Adrenal gland (tissue), 12 donors: ENCODE data around the gene SCRN1. TPM values are rescaled to one million over a fixed set of nuclear protein-coding genes. Genes with fewer than 3 reads are reported as not detected.

Experiments used
- DNase-seq, 7 donors: peaks; one replicate each; pipeline ENCODE4 v3.0.0-alpha.2; 2019 to 2020
- H3K27ac ChIP-seq, 5 donors: fragments of 200-600 bp; sonication (generic) in 4 of 5; 1 replicate in 3 of 5; 2 replicates in 2 of 5; pipeline versions ENCODE4 v1.5.1 to v1.8.0; 2016 to 2020; ENCODE audit warnings: mild to moderate bottlenecking in 1 of 5
- H3K27me3 ChIP-seq: fragments of 200-600 bp; 2 replicates; pipeline ENCODE4 v1.8.0; 2021
- H3K36me3 ChIP-seq, 2 donors: fragments of 200-600 bp; replicated peaks in 1 of 2; 1 replicate in 1 of 2; 2 replicates in 1 of 2; pipeline versions ENCODE4 v1.5.1 to v1.8.0; 2018 to 2022
- H3K4me1 ChIP-seq, 2 donors: fragments of 200-600 bp; replicated peaks in 1 of 2; 1 replicate in 1 of 2; 2 replicates in 1 of 2; pipeline versions ENCODE4 v1.5.1 to v1.8.0; 2018 to 2021
- H3K4me3 ChIP-seq, 4 donors: fragments of 200-600 bp; sonication (generic) in 3 of 4; one replicate each; pipeline ENCODE4 v1.5.1; 2016 to 2018
- H3K9me3 ChIP-seq, 3 donors: fragments of 200-600 bp; sonication (generic) in 1 of 3; replicated peaks in 1 of 3; 1 replicate in 2 of 3; 2 replicates in 1 of 3; pipeline versions ENCODE4 v1.5.1 to v1.8.0; 2016 to 2021
- CTCF ChIP-seq, 6 experiments: fragments of 450-650 bp in 4 of 6; fragments of 200-600 bp in 2 of 6; sonication (generic) in 1 of 6; IDR thresholded peaks; 1 replicate in 5 of 6; 2 replicates in 1 of 6; pipeline versions ENCODE4 v1.5.1 to v1.8.0; 2016 to 2021; ENCODE audit warnings: antibody characterized with exemption in 6 of 6, mild to moderate bottlenecking in 2 of 6, moderate library complexity in 1 of 6
- POLR2A ChIP-seq, 2 donors: fragments of 450-650 bp; IDR thresholded peaks; one replicate each; pipeline ENCODE4 v1.6.1; 2017; ENCODE audit warnings: antibody characterized with exemption in 2 of 2, mild to moderate bottlenecking in 2 of 2, moderate library complexity in 1 of 2
- WGBS, 4 donors: extraction: QIAGEN DNeasy Blood & Tissue Kit in 2 of 4; methylation state at CpG; one replicate each; pipeline versions ENCODE4 v1.1.5 to v1.1.7; 2013 to 2017; 5-methylcytosine and 5-hydroxymethylcytosine counted together
- intact Hi-C, 2 donors: fragments of 100-400 bp; cut with DNase I; formaldehyde crosslinking; loops; one replicate each; pipeline versions ENCODE4 v1.14.1 to v1.15.0; 2022 to 2023
- polyA plus RNA-seq, 3 donors: library from polyadenylated mRNA; stranded (reverse); fragments of 200-250 nt in 2 of 3; fragments of 350-450 nt in 1 of 3; fragmentation: Illumina TruSeq in 1 of 3; extraction: RNeasy Lipid Tissue Mini Kit (QIAGEN cat#74804) in 1 of 3; gene quantifications; one replicate each; pipeline ENCODE4 v1.2.3, GENCODE V29; 2013 to 2014
- total RNA-seq, 9 donors: library from RNA; depleted of rRNA in 4 of 9; stranded (reverse); fragments of >200 nt in 4 of 9; fragments of 120-200 nt in 1 of 9; fragmentation: NEBNext Ultra II Directional in 1 of 9; extraction: Animal tissue kit (Norgen Biotek cat#: 25700) in 1 of 9; gene quantifications; one replicate each; pipeline versions ENCODE4 v1.1.0 to v1.2.4, GENCODE V29; 2013 to 2023
- donor health status: healthy with polysubstance abuse.
- donor health status: Bipolar disorder and iron deficiency.
- donor health status: DM: yes; HTN: yes; CAD: no.
- donor health status: DM: no; HTN: no; CAD: no.
- donor health status: DM: no; HTN: no; CAD: no.
- donor health status: DM: yes; HTN: yes; CAD: no.

SCRN1 gene
- total and polyA plus RNA-seq, 12 donors = 8.2 to 75.9 (median 50.2) TPM

DNA sequence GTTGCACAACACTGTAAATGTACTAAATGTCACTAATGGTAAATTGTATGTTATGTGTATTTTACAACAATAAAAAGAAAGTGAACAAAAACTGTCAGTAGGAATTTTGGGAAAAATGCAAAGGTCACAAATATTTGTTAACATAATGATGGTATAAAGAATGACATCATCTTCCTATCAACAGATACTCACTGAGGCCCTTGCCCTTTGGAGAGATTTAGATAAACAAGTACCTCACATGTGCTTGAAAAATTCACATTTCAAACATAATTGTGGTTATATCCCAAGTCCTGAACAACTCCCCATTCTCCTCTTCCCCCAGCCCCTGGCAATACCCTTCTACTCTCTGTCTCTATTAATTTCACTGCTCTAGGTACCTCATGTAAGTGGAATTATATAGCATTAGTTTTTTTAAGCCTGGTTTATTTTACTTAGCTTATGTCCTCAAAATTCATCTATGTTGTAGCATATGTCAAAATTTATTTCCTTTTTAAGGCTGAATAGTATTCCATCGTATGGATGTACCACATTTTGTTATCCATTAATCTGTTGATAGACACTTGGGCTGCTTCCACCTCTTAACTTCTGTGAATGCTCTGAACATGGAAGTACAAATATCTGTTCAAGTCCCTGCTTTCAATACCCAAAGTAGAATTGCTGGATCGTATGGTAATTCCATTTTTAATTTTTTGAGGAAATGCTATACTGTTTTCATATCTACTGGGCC lies 92.8 kb downstream of the SCRN1 start:
- DNase-seq = no peak
- no peaks in the 10 kb centered on the region for H3K4me1 ChIP-seq
- intact Hi-C loops = no loop called here
- H3K4me3 ChIP-seq = no peak overlapping the region
- no peaks in the 10 kb centered on the region for H3K36me3 ChIP-seq
- WGBS, 4 donors = 88 to 99% (median 98%) methylated on average over 2 of the region's 2 CpGs
- no peaks in the 10 kb centered on the region for H3K27me3 ChIP-seq
- H3K27ac ChIP-seq = no peak overlapping the region
- no peaks in the 10 kb centered on the region for H3K9me3 ChIP-seq
- TF ChIP-seq CTCF (IDR thresholded peaks at IDR 0.05) (no peak), POLR2A (IDR thresholded peaks at IDR 0.05) (no peak)

- Histone ChIP-seq H3K36me3 (no peaks in the 10 kb centered on the region), H3K27ac (no peak overlapping the region), H3K9me3 (no peaks in the 10 kb centered on the region), H3K4me3 (no peak overlapping the region), H3K27me3 (no peaks in the 10 kb centered on the region), H3K4me1 (no peaks in the 10 kb centered on the region)
- WGBS, 4 donors = 80 to 90% (median 82%) methylated on average over 6 of the region's 6 CpGs
- intact Hi-C loops = no loop called here
- no peak for TF ChIP-seq CTCF (IDR thresholded peaks at IDR 0.05)
- no peak for TF ChIP-seq POLR2A (IDR thresholded peaks at IDR 0.05)
- no peak for DNase-seq
These were observed 94.0 kb downstream of the SCRN1 start for GRCh38 chr7:29895559-29895958.

- DNase-seq = no peak
- Histone ChIP-seq H3K4me3 (no peak overlapping the region), H3K9me3 (no peaks in the 10 kb centered on the region), H3K4me1 (no peaks in the 10 kb centered on the region), H3K27me3 (no peaks in the 10 kb centered on the region), H3K36me3 (no peaks in the 10 kb centered on the region), H3K27ac (no peak overlapping the region)
- TF ChIP-seq POLR2A (IDR thresholded peaks at IDR 0.05) = no peak
- no peak for TF ChIP-seq CTCF (IDR thresholded peaks at IDR 0.05)
- intact Hi-C loops = no loop called here
- 57 to 83% (median 82%) methylated on average over 2 of the region's 2 CpGs for WGBS, 4 donors
These were observed 95.3 kb downstream of the SCRN1 start for GRCh38 chr7:29894256-29894655.

DNA sequence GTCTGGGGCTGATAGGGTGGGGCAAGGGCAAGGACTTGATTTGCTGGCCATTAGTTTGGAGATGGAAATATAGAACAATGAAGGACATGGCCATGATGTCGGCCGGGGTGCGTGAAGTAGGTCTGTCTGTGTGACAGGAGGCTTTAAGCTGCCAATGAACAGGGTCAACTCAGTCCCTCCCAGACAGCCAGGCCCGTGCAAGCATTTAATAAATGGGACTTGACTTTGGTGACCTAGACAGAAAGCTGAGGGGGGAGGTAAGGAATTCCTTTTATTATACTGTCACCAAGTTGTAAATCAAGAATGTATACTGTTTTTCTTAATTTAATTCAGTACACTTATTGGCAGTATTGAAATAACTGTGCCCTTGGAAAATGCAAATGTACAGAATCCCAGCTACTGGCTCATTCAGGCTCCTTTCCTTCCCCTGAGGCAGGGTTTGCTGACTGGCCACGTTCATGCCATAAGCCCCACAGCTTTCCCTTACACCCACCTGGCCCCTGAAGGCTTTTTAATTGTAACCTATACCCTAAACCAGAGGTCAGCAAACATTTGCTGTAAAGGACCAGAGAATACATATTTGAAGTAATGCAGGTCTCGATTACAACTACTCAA lies 96.1 kb downstream of the SCRN1 start:
- Histone ChIP-seq H3K4me3 (no peak overlapping the region), H3K9me3 (no peaks in the 10 kb centered on the region), H3K27ac (no peak overlapping the region), H3K4me1 (no peaks in the 10 kb centered on the region), H3K27me3 (no peaks in the 10 kb centered on the region), H3K36me3 (no peaks in the 10 kb centered on the region)
- DNase-seq = no peak
- intact Hi-C loops = no loop called here
- 68 to 89% (median 72%) methylated on average over 3 to 6 of the region's 6 CpGs for WGBS, 4 donors
- TF ChIP-seq CTCF (IDR thresholded peaks at IDR 0.05) = no peak
- no peak for TF ChIP-seq POLR2A (IDR thresholded peaks at IDR 0.05)
